ENCODE results near the gene STON1. TPM values are rescaled to one million over a fixed set of nuclear protein-coding genes. Genes with fewer than 3 reads are reported as not detected.

STON1 gene
- total RNA-seq, 1 experiment from 2014 or later = 5.5 TPM

GRCh38 chr2:48587560-48587959 lies 57.6 kb downstream of the STON1 start:
- no peak overlapping the region for H3K4me2 ChIP-seq (ENCODE audit: insufficient read depth, insufficient read length, low read length)
- no peak overlapping the region for H2BK12ac ChIP-seq (ENCODE audit: insufficient read length, low read depth, low read length)
- H3K27me3 ChIP-seq (ENCODE audit: insufficient read depth, low read length) = no peaks in the 10 kb centered on the region
- H2AFZ ChIP-seq (ENCODE audit: low read length) = no peak overlapping the region
- H4K20me1 ChIP-seq (ENCODE audit: control insufficient read depth, insufficient read depth, insufficient read length) = no peaks in the 10 kb centered on the region
- H4K91ac ChIP-seq (ENCODE audit: insufficient read length, low read depth, low read length) = no peak overlapping the region
- H3K4me1 ChIP-seq (ENCODE audit: insufficient read depth, low read length) = peaks cover 10% of the 10 kb centered on the region; the same call in 1 of the 2 replicates
- DNase-seq = no peak
- H2BK120ac ChIP-seq (ENCODE audit: low read depth, low read length, poor library complexity, severe bottlenecking) = no peak overlapping the region
- no peak overlapping the region for H4K8ac ChIP-seq (replicated peaks; ENCODE audit: insufficient read length, low read depth, low read length)
- H3K79me2 ChIP-seq (ENCODE audit: insufficient read depth, low read length) = no peaks in the 10 kb centered on the region
- H3K56ac ChIP-seq (ENCODE audit: insufficient read length, low read depth, low read length) = no peak overlapping the region
- no CpG with 5 or more reads among the region's 5 CpGs for WGBS (ENCODE audit: extremely low coverage, insufficient read length, low lambda C conversion rate)
- Mint-ChIP-seq H3K4me1 (peaks cover 36 to 42% of the 10 kb centered on the region in 2 experiments), H3K27me3 (ENCODE audit: low read depth) (peaks cover 14% of the 10 kb centered on the region), H3K36me3 (ENCODE audit: insufficient read depth in 1 of 3, low read depth in 3 of 3) (peaks cover 6 to 23% (median 8%) of the 10 kb centered on the region in 3 experiments), H3K4me3 (no peak overlapping the region), H3K9me3 (no peaks in the 10 kb centered on the region; a peak in 1 of 5 replicates), H3K27ac (peak overlapping the region in 1 of 3 experiments; percentile 13; a peak in 2 of 7 replicates)
- no peak overlapping the region for H3K18ac ChIP-seq (ENCODE audit: insufficient read length, low read depth, low read length)
- no peak overlapping the region for H2AK5ac ChIP-seq (ENCODE audit: insufficient read length, low read length)
- H3K14ac ChIP-seq (ENCODE audit: insufficient read depth, low read length) = no peak overlapping the region
- H3K79me1 ChIP-seq (ENCODE audit: insufficient read depth, low read depth, low read length, poor library complexity, severe bottlenecking) = no peaks in the 10 kb centered on the region
- no peak overlapping the region for H3T11ph ChIP-seq (ENCODE audit: low read length)
- no peak overlapping the region for H3K27ac ChIP-seq (ENCODE audit: insufficient read length, low read depth, low read length)
- no peak overlapping the region for H2BK15ac ChIP-seq (ENCODE audit: low read depth, low read length)
- no peak overlapping the region for H3K4ac ChIP-seq (ENCODE audit: low read depth, low read length)
- no peak overlapping the region for H3K9ac ChIP-seq (ENCODE audit: extremely low read depth, insufficient read length, low read length)
- H2BK5ac ChIP-seq (ENCODE audit: insufficient read length, low read length) = no peak overlapping the region
- no peak overlapping the region for H4K5ac ChIP-seq (ENCODE audit: insufficient read length, low read depth, low read length)
- no peak overlapping the region for H2BK20ac ChIP-seq (ENCODE audit: low read depth, low read length, poor library complexity, severe bottlenecking)
- H3K23ac ChIP-seq (ENCODE audit: insufficient read length, low read depth, low read length) = no peak overlapping the region
- no peak for TF ChIP-seq CTCF (conservative IDR thresholded peaks at IDR 0.05)
- H3K23me2 ChIP-seq (ENCODE audit: insufficient read length, low read depth, low read length, poor library complexity, severe bottlenecking) = no peaks in the 10 kb centered on the region
- no peaks in the 10 kb centered on the region for H3K9me3 ChIP-seq (ENCODE audit: control insufficient read depth, low read depth, low read length)

Measured in H9 (cell line).